Measurements from ENCODE around the gene ZMIZ1. TPM values are rescaled to one million over a fixed set of nuclear protein-coding genes. Genes with fewer than 3 reads are reported as not detected.

Gene ZMIZ1
- total and polyA plus RNA-seq, 4 donors: 3.9 to 19.1 (median 9.8) TPM

DNA sequence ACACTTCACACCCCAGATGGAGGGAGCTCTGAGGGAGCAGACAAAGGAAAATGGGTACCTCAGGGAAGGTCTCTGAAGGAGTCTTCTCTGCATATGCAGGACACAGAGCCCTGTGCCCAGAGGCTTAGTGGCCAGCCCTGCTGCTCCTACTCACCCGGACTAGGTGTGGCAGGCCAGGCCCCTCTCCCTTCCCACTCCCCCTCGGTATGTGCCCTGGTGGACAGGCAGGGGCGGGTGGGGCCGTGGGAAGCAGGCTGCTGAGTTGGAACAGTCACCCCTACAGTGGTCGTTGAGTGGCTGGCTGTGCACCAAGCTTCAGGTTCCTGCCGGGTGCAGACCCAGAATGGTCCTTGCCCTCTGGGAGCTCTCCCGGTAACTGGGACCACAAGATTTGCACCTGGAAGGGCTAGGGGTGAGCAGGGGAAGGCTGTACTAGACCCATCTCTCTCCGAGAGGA lies 68.6 kb downstream of the ZMIZ1 start (continued):
- TF ChIP-seq, protein P1, sequence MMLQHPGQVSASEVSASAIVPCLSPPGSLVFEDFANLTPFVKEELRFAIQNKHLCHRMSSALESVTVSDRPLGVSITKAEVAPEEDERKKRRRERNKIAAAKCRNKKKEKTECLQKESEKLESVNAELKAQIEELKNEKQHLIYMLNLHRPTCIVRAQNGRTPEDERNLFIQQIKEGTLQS (IDR thresholded peaks at IDR 0.05): no peak

DNA sequence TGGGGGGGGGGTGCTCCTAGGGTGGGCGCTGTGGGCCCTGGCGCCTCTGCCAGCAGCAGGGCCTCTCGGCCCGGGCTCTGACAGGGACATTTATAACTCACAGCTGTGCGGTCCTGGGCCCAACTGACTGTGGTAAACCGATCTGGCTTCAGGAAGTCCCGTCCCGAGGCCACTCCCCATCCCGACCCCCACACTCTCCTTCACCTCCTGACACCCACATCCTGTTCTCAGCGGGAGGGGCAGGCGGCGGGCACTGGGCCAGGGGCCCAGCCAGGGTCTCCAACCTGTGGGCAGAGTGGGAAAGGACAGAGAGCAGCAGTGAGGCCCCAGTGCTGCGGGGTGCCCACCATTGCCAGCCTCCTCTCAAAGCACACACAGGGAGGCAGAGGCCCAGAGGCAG lies 69.1 kb downstream of the ZMIZ1 start:
- DNase-seq (ENCODE audit: low spot score): no peak
- peaks cover 0 to 11% (median 6%) of the 10 kb centered on the region in 4 donors for H3K36me3 ChIP-seq (ENCODE audit: control insufficient read depth in 4 of 4, insufficient read depth in 3 of 4, low read depth in 1 of 4, low read length in 3 of 4)
- no peaks in the 10 kb centered on the region for H3K27me3 ChIP-seq (ENCODE audit: control insufficient read depth in 4 of 4, insufficient read depth in 4 of 4, low read length in 3 of 4)
- peaks cover 0 to 7% (median 3%) of the 10 kb centered on the region in 4 donors for H3K4me1 ChIP-seq (ENCODE audit: control insufficient read depth in 4 of 4, insufficient read depth in 4 of 4, low read length in 3 of 4)
- TF ChIP-seq, protein P2, sequence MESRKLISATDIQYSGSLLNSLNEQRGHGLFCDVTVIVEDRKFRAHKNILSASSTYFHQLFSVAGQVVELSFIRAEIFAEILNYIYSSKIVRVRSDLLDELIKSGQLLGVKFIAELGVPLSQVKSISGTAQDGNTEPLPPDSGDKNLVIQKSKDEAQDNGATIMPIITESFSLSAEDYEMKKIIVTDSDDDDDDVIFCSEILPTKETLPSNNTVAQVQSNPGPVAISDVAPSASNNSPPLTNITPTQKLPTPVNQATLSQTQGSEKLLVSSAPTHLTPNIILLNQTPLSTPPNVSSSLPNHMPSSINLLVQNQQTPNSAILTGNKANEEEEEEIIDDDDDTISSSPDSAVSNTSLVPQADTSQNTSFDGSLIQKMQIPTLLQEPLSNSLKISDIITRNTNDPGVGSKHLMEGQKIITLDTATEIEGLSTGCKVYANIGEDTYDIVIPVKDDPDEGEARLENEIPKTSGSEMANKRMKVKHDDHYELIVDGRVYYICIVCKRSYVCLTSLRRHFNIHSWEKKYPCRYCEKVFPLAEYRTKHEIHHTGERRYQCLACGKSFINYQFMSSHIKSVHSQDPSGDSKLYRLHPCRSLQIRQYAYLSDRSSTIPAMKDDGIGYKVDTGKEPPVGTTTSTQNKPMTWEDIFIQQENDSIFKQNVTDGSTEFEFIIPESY (IDR thresholded peaks at IDR 0.05): no peak
- TF ChIP-seq NR2F2 (IDR thresholded peaks at IDR 0.05): peak; percentile 90
- H3K4me3 ChIP-seq (ENCODE audit: low read depth in 1 of 3, low read length in 3 of 3): no peak overlapping the region
- H3K9ac ChIP-seq (ENCODE audit: low read depth in 1 of 2, low read length in 2 of 2): no peak overlapping the region
- 70% methylated on average over 13 of the region's 13 CpGs for whole genome bisulfite sequencing
- peak overlapping the region; percentile 16 to 30 for H3K27ac ChIP-seq (ENCODE audit: low read depth in 1 of 2, low read length in 2 of 2)
- no peaks in the 10 kb centered on the region for H3K9me3 ChIP-seq (ENCODE audit: control insufficient read depth in 4 of 4, low read length in 3 of 4)

DNA sequence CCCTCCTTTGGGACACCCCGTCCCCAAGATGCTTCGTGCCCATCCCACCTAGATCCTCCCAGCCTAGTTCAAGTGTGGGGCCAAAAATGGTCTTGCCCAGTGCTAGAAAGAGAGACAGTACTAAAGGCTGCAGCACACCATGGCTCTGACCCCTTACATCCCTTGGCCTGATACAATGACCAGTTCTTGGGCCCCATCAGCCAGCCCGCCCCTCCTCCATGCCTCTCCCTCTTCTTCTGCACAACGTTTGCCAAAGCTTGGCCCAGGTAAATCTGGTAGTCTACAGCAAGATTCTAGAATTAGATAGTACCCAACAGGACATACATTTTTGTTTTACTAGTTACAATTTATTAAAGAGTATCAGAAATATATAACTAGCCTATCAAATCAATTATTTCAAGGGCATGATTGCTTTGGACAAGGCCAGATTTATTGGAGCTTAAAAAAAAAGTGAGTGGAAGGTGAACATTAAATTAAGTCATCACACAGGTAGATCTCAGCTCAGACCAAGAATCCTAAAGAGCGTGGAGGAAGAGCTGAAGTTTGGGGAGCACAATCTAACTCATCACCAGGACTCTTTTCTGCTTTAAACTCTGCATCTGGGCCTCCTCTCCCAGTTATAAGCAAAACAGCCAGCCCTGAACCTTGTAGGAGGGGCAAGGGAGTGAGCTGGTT lies 69.8 kb downstream of the ZMIZ1 start:
- TF ChIP-seq YY1 (IDR thresholded peaks at IDR 0.05): peak; percentile 38
- TF ChIP-seq HNF4G (IDR thresholded peaks at IDR 0.05): no peak
- no peak overlapping the region for H3K9ac ChIP-seq (ENCODE audit: low read depth in 1 of 2, low read length in 2 of 2)

DNA sequence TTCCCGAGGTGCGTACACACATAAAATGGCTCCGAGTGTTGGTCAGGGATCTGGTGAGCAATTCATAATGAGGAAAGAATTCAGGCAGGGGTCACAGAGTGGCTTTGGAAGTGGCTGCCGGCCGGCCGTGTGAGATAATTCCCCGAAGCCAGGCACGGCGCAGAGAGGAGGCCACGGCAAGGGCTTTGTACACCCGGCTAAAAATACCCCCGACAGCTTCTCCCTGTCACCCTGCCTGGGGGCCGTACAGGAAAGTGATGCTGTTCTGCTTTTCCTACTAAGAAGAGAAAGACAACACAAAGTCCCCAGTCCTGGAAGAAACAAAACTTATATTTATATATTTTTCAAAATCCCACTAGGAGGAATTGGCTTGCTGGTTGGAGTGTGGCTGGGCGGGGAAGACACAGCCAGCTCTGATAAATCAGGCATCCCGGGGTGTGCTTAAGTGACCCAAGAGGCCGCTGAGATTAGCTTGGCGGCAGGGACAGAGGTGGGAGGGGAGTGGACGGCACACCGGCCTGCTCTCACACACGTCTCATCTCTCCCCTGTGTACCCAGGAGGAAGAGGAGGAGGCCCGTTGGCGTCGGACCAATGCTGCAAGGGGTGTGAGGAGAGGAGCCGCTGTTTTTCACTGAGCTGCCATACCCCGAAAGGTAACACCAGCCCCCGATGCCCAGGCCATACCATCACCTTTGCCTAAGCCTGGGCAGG lies 70.5 kb downstream of the ZMIZ1 start:
- H3K4me1 ChIP-seq (ENCODE audit: control insufficient read depth in 4 of 4, insufficient read depth in 4 of 4, low read length in 3 of 4): peaks cover 0 to 7% (median 4%) of the 10 kb centered on the region in 4 donors
- H3K27me3 ChIP-seq (ENCODE audit: control insufficient read depth in 4 of 4, insufficient read depth in 4 of 4, low read length in 3 of 4): no peaks in the 10 kb centered on the region
- no peaks in the 10 kb centered on the region for H3K9me3 ChIP-seq (ENCODE audit: control insufficient read depth in 4 of 4, low read length in 3 of 4)
- peak overlapping the region; percentile 21 to 55 for H3K27ac ChIP-seq (ENCODE audit: low read depth in 1 of 2, low read length in 2 of 2)
- no peak overlapping the region for H3K4me3 ChIP-seq (ENCODE audit: low read depth in 1 of 3, low read length in 3 of 3)
- H3K36me3 ChIP-seq (ENCODE audit: control insufficient read depth in 4 of 4, insufficient read depth in 3 of 4, low read depth in 1 of 4, low read length in 3 of 4): peaks cover 0 to 11% (median 6%) of the 10 kb centered on the region in 4 donors
- no peak overlapping the region for H3K9ac ChIP-seq (ENCODE audit: low read depth in 1 of 2, low read length in 2 of 2)
- 74% methylated on average over 26 of the region's 26 CpGs for WGBS
- DNase-seq (ENCODE audit: low spot score): no peak
- peak in 1 of 2 donors; percentile 48 for TF ChIP-seq RXRA (IDR thresholded peaks at IDR 0.05)
- TF ChIP-seq, protein P3, sequence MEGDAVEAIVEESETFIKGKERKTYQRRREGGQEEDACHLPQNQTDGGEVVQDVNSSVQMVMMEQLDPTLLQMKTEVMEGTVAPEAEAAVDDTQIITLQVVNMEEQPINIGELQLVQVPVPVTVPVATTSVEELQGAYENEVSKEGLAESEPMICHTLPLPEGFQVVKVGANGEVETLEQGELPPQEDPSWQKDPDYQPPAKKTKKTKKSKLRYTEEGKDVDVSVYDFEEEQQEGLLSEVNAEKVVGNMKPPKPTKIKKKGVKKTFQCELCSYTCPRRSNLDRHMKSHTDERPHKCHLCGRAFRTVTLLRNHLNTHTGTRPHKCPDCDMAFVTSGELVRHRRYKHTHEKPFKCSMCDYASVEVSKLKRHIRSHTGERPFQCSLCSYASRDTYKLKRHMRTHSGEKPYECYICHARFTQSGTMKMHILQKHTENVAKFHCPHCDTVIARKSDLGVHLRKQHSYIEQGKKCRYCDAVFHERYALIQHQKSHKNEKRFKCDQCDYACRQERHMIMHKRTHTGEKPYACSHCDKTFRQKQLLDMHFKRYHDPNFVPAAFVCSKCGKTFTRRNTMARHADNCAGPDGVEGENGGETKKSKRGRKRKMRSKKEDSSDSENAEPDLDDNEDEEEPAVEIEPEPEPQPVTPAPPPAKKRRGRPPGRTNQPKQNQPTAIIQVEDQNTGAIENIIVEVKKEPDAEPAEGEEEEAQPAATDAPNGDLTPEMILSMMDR (IDR thresholded peaks at IDR 0.05; ENCODE audit: low read depth, low read length, missing input control): no peak
- TF ChIP-seq SP1 (IDR thresholded peaks at IDR 0.05): peak; percentile 32
- no peak for TF ChIP-seq HNF4G (IDR thresholded peaks at IDR 0.05)
- TF ChIP-seq NR2F2 (IDR thresholded peaks at IDR 0.05): peak; percentile 68
- no peak for TF ChIP-seq RAD21 (IDR thresholded peaks at IDR 0.05)

More for the DNA sequence above, 69.8 kb downstream of the ZMIZ1 start:
- Histone ChIP-seq H3K4me3 (ENCODE audit: low read depth in 1 of 3, low read length in 3 of 3) (no peak overlapping the region), H3K4me1 (ENCODE audit: control insufficient read depth in 4 of 4, insufficient read depth in 4 of 4, low read length in 3 of 4) (peaks cover 0 to 7% (median 3%) of the 10 kb centered on the region in 4 donors), H3K9me3 (ENCODE audit: control insufficient read depth in 4 of 4, low read length in 3 of 4) (no peaks in the 10 kb centered on the region), H3K36me3 (ENCODE audit: control insufficient read depth in 4 of 4, insufficient read depth in 3 of 4, low read depth in 1 of 4, low read length in 3 of 4) (peaks cover 0 to 11% (median 6%) of the 10 kb centered on the region in 4 donors), H3K27ac (ENCODE audit: low read depth in 1 of 2, low read length in 2 of 2) (peak overlapping the region; percentile 16 to 55), H3K27me3 (ENCODE audit: control insufficient read depth in 4 of 4, insufficient read depth in 4 of 4, low read length in 3 of 4) (no peaks in the 10 kb centered on the region)
- no peak for DNase-seq (ENCODE audit: low spot score)
- WGBS: 86% methylated on average over 5 of the region's 5 CpGs
